Activated CD4-positive, alpha-beta T cell treated with anti-CD3 and anti-CD28 coated beads, Interleukin-2, Interleukin-4, amounts not matched to agents 100 ng/mL and 50 ng/mL, durations not matched to agents 16 hours and 8 hours (primary cell): ENCODE measurements around the gene CALHM6.
A peak's percentile ranks its signal among the peaks of the same experiment; 100 is the strongest.

Source experiments
- DNase-seq: peaks from one replicate; pipeline ENCODE4 v3.0.0-alpha.2; 2020; ENCODE audit warnings: low spot score

CALHM6 gene

DNA sequence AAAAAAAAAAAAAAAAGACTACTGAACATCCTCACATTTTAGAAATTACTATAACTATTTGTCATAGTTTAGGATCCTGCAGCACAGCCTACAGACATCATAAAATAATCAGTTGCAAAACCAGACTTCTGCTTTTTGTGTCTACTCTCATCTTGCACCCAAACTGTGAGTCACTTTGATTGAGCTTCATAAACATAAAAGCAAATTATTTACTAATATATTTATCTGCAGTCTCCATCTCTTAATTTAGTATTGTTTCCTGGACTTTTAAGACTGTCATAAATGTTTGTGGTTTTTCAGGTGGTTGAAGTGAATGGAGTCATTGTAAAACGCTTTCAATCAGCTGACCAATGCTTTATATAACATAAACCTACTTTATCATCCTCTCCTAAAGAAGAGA, 14.8 kb upstream of the CALHM6 start:
- DNase-seq: no peak

DNA sequence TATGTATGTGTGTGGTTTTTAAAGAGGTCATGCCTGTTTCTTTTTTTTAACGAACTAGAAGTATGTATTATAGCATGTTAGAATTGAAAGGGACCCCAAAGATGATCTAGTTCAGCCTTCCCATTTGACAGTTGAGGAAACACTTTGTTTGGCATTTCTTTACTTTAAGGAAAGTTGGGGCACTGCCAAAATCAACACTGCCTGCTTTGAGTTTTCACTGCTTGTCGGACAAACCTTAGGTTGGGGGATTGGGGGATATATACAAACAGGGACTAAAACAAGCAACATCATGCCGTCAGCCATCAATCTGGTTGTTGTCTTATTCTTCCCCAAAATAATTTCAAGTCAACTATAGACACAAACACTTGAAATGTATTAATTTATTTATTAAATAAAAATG, 14.1 kb upstream of the CALHM6 start:
- DNase-seq: no peak

DNA sequence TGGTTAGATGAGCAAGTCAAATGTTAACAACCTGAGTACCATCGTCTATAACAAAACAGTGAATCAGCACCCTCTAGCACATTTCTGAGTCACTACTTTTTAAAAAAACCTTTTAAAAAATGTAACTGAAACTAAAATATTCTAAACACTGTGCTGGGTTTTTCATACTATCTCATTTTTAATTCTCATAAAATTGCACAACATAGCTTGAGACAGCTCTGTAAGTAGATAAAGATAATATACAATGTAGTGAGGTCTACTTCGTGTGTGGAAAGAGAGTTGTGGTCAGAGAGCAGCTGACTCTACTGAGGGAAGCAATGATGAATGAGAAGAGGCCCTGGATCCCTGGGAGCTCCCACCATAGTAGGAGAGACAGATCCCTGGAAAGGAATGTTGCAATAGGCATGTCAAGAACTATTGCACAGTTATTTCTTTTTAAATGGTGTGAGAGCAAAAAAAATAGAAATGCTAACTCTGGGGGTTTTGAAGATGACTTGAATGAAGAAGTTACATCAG, 13.6 kb upstream of the CALHM6 start:
- DNase-seq: no peak

DNA sequence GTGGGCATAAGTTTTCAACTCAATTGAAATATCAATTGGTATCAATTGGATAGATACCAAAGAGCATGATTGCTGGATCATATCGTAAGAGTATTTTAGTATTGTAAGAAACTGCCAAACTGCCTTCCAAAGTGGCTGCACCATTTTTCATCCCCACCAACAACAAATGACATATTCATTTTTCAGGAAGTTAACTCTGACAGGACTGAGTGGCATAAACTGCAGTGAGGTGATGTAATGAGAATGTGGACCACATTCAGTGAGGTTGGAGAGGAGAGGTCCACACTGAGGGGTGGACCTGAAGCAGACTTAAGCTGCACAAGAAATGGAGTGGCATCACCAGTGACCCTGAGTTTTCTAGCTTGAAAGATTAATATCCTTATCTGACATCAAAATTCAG, 11.6 kb upstream of the CALHM6 start:
- DNase-seq: no peak

DNA sequence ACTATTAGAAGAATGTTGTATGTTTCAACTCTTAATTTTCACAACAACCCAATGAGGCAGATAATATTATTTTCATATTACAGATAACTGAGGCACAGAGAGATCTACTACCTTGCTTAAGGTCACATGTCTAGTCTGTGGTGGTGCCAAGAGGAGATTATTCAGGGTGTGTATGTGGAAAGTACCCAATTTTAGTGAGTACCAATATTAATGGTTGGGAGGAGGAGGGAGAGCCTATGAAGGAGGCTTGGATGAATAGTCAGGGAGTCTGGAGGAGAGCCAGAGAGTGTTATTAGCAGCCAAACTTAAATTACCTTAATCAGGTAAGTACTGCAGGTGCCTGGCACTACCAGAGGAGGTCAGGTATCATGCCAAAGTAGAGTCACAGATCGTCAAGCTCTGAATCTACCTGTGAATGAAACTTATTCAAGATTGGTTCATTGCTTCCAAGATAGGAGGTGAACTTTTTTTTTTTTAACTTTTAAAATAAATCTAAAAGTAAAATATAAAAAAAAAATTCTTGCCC, 10.9 kb upstream of the CALHM6 start:
- DNase-seq: no peak

DNA sequence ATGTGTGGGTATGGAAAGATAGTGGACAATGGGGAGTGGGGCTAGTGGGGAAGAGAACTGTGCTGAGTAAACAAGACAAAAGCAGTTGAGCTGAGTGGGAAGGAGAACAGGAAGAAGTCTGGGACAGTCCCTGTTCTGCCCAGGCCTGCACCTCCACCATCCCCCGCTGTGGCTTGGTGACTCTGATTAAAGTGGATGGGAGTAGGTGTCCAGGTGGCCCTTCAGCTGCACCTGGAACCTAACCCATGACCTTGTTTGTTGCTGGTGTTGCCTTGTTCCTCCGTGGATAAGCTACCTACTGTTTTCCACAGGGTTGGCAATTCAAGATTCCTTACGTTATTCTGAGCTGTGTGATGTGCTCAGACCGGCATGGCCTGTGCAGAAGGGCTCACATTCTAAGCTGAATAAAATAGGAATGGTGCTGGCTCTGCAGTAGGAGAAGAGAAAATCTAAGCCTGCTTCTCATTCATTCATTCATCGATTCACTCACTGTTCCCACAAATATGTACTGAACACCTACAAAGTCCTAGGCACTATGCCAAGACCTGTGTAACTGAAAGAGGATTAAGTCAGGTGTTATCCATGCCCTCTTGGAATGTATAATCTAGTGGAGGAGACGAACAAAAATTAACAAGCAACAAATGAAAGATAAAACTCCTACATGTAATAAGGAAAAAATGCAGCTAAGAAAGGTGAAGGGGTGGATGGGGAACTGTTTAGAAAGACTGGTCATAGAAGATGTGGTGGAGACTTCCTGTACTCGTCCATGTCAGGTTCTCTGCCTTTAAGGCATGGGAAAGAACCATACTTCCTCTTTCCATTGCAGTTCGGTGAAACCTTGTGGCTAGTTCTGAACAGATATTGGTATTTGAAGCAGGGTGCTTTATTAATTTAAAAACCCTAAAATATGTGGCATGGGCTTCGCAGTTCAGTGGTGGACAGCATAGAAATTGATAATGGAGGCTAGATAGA, 10.1 kb upstream of the CALHM6 start:
- DNase-seq: no peak

DNA sequence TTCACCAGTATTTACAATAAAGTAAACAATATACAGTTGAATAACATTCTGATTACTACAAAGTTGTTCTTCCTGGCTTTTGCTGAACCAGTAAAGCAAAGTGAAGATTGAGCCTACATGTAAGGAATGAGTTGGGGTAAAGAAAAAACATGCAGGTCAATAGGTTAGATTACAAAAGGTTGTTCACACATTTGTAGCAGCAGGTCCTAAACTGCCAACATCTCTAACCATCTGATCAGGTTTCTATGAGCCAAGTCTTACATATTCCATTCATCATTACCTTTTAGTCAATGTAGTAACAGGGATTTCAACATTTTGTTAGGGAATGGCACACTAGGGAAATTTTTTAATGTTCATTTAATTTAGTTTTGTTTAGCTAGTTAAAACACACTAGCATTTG, 9.3 kb upstream of the CALHM6 start:
- no peak for DNase-seq

DNA sequence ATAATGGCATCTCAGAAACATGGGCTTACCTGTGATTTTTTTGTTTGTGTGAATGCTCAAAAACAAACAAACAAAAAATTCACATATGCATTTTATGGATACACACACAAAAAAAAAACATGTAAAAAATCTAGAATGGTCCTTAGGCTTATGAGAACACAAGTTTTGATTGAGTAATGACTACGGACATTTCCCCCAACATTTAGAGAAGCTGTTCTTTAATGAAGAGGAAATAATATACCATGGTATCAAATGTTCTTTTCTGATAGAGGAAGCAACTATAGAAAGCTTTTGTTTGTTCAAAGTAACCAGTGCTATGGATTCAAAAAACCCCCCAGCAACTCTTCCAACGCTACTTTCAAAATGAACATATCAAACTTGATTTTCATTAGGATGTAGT, 8.6 kb upstream of the CALHM6 start:
- no peak for DNase-seq

DNA sequence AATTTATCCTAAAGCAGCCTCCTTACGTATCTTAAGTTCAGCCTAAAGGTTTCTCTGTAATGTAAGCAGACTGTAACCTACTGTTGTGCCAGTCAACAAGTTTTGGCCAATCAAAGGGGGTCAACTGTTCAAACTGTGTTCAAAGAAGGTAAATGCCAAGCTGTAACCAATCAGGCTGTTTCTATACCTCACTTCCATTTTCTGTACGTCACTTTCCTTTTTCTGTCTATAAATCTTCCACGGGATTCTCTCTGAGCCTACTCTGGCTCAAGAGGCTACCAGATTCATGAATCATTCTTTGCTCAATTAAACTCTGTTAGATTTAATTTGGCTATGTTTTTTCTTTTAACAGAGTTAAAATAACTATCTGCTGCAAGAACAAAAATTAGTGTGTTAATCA, 5.1 kb upstream of the CALHM6 start:
- no peak for DNase-seq

DNA sequence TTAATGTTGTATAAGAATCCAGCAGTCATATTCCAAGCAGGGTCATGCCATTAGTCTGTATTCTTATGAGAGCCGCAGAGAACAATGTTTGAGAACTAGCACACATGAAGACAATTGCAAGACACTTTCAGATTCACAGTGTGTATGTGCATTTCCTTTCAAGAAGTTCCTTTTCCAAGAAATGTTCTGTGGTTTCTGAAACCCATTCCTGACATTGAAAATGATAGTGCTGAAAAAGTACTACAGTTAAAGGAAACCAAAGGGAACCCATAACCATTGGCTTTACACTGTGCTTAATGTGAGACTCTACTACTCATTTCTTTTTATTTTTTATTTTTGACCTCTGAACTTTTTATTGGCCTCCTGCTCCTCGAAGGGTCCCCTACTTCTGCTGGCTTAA, 4.2 kb upstream of the CALHM6 start:
- peak; percentile 16 for DNase-seq

DNA sequence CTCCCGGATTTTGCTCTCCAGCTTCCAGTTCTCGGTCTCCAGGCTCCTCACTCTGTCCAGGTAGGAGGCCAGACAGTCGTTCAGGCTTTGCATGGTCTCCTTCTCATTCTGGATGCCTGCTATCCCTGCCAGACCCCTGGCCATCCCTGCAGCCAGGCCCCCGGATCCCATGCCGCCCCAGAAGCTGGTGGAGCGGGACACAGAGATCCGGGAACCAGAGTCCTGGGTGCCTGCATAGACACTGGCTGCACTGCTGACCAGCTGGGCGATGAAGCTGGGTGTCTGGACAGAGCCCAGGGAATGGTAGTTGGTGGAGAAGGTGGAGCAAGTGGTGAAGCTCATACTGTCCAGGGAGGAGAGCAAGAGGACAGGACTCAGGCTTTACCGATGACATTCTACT, 2.9 kb upstream of the CALHM6 start:
- DNase-seq: no peak

DNA sequence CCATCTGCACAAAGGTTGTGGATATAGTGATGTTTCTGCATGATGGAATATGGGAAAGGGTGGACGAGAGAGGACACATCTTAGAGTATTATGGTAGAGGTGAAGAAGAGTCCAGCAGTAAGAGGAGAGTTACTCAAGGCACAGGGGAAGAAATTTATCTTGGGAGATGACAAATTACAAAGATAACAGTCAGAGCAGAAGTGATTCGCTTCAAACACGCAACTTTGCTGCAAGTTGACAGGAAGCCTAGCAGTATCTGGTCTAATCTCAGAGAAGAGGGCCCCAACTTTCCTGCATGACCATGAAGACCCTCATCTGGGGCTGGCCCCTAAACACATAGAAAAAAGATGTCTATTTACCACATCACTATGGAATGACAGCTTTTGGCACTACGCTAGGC, 1.2 kb upstream of the CALHM6 start:
- DNase-seq: no peak

DNA sequence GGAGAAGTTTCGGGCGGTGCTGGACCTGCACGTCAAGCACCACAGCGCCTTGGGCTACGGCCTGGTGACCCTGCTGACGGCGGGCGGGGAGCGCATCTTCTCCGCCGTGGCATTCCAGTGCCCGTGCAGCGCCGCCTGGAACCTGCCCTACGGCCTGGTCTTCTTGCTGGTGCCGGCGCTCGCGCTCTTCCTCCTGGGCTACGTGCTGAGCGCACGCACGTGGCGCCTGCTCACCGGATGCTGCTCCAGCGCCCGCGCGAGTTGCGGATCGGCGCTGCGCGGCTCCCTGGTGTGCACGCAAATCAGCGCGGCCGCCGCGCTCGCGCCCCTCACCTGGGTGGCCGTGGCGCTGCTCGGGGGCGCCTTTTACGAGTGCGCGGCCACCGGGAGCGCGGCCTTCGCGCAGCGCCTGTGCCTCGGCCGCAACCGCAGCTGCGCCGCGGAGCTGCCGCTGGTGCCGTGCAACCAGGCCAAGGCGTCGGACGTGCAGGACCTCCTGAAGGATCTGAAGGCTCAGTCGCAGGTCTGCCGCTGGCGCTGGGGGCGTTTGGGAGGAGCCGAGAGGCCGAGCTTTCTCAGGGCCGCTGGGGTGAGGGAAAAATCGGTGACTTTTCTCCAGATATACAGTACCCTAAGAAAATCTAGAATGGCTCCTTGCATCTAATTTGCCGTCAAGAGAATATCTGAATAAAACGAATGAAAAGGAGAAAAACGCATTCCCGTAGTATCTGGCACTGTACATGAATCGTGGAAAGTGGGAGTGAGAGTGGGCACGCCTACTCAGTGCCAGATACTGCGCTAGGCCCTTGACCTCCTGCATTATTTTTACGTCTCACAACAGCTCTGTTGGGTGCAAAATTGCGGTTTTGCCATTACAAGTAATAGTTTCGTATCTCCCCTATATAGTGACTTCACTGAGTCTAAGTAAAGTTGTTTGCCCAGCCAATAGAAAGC, 1.0 kb downstream of the CALHM6 start:
- DNase-seq: peak; percentile 36

DNA sequence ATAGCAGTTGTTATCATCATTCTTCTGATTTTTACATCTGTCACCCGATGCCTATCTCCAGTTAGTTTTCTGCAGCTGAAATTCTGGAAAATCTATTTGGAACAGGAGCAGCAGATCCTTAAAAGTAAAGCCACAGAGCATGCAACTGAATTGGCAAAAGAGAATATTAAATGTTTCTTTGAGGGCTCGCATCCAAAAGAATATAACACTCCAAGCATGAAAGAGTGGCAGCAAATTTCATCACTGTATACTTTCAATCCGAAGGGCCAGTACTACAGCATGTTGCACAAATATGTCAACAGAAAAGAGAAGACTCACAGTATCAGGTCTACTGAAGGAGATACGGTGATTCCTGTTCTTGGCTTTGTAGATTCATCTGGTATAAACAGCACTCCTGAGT, 2.1 kb downstream of the CALHM6 start:
- no peak for DNase-seq

DNA sequence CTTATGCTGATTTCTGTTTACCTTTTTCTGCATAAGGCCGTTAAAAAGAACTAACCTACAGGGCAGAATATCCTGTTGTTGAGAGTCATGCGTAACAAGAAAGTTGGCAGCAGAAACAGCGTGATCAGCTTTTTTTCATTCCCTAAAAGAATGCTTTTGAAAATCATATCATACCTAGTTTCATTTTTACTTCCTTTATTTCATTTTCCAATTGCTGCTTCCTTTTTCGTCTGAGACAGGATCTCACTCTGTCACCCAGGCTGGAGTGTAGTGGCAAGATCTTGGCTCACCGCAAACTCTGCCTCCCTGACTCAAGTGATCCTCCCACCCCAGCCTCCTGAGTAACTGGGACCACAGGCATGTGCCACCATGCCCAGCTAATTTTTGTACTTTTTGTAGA, 4.1 kb downstream of the CALHM6 start:
- DNase-seq: no peak

DNA sequence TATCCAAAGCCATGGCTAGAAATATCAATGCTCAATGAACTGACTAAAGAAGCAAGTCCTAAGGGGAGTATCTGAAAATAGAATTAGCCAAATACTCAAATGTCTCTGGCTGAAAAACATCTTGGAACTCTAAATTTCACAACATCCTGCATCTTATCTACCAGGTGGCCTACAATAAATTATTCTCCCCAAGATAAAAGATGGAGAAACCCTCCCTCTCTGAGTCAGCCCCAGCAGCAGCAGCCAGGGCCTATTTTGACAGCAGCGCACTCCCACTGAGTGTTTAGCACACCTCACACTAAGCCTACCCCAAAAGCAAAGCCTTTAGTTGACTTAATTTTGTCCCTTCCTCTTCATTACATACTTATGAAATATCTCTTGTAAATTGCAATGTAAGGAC, 5.9 kb downstream of the CALHM6 start:
- DNase-seq: no peak

DNA sequence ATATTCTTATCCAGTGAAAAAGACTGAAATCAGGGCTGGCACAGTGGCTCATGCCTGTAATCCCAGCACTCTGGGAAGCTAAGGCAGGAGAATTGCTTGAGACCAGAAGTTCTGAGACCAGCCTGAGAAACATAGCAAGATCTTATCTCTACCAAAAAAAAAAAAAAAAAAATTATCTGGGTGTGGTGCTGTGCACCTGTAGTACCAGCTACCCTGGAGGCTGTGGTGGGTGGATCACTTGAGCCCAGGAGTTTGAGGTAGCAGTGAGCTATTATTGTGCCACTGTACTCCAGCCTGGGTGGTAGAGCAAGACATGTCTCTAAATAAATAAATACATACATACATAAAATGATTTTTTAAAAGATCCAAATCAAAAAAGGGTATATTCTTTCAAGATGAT, 6.3 kb downstream of the CALHM6 start:
- no peak for DNase-seq

DNA sequence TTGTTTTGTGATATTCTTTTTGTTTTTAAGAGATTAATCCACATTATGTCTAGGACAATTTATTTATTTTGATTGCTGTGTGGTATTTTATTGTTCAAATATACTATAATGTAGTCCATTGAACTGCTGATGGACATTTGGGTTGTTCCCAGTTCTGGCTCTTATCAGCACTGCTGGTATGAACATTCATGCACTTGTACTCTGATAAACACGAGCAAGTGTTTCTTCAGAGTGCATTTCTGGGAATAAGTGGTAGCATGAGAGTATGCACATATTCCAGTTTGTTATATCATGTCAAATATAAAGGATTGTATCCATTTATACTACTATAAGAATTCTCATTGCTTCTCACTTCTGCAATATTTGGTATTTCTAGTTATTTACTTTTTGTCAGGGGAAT, 7.1 kb downstream of the CALHM6 start:
- no peak for DNase-seq

DNA sequence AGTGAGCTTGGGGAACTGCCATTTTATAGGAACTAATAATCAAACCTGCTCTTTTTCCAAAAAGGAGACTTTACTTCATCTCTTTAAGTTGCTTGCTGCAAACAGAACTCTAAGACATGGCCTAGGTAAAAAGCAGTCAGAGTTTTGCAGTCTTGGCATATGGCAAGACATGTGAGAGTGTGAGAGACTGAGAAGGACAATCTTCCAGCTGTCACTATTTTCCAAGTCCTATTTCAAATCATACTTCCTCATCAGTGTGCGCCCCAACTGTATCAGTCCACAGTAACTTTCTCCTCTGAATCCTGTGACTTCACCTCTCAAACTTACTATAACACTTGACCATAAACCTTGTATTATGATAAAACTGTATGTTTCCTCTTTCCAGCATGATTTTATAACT, 10.4 kb downstream of the CALHM6 start:
- no peak for DNase-seq

DNA sequence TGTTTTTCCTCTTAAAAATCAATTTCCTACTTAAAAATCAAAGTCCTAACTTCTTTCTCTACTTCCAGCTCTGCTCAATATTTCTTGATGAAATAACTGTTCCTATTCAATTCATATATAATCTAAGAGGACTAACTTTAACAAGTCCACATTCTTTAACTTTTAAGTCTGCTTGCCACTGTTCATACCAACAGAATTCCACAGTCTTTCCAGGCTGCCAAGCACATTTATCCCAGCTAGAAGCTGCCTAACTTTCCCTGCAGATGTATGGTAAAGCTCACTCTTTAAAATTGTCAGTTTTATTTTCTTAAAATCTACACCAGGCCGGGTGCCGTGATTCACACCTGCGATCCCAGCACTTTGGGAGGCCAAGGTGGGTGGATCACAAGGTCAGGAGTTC, 11.5 kb downstream of the CALHM6 start:
- DNase-seq: no peak

DNA sequence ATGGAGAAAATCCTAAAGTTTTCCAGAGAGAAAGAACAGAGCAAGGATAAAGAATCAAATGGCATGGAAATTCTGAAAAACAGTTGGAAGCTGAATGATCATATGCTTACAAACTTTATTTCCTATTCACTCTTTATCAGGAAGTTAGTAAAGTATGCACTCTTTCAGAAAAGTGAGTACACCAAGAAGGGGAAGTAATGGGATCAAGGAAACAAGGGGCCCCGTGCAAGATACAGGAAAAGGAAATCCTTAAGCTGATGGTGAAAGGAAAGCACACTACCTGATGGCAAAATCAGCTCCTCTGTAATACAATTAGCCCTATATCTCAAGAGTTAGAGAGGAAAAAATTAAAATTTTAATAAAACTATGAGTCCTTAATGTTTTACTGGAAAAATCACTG, 14.0 kb downstream of the CALHM6 start:
- no peak for DNase-seq

DNA sequence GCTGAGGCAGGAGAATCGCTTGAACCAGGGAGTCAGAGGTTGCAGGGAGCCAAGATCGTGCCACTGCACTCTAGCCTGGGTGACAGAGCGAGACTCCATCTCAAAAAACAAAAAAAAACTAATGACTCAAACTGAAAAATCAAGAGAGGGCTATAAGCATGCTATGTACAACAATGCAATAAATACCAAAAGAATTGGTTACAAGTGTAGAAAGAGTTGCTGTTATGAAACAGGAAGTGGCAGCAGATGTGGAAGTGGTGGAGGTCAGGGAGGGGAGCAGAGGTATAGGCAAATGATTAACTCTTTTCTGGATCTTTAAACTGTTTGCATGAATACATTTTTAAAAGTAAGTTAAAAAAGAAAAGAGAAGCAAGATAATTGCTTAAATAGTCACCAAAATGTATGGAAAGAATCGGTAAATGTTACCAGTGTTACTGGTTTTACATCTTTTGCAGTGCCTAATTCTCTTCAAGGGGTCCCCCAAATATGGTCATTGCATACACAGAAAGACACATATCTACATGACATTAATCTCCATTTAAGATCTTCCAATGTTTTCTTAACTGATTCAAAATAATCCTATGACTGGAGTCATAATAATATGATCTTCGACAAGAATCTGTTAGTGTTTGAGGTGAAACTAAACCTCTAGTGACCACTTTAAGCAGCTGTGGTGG, 15.0 kb downstream of the CALHM6 start:
- DNase-seq: peak; percentile 63
